GM12874 (cell line): ENCODE results near the gene CYP11A1.

ENCODE experiments used
- CTCF ChIP-seq: IDR thresholded peaks from 2 replicates; pipeline ENCODE4 v1.5.1; 2011; ENCODE audit warnings: low read depth, mild to moderate bottlenecking, control low read depth, low read length, moderate library complexity; ENCODE audit not compliant: insufficient read depth

CYP11A1 gene

GRCh38 chr15:74316141-74316540 lies 51.3 kb downstream of the CYP11A1 start:
- TF ChIP-seq CTCF: no peak

GRCh38 chr15:74315626-74316025 lies 51.8 kb downstream of the CYP11A1 start:
- no peak for TF ChIP-seq CTCF

GRCh38 chr15:74314795-74315438 lies 52.5 kb downstream of the CYP11A1 start:
- no peak for TF ChIP-seq CTCF

- TF ChIP-seq CTCF: no peak
Measured at GRCh38 chr15:74313889-74314288, 53.6 kb downstream of the CYP11A1 start.

GRCh38 chr15:74312445-74313007 lies 54.9 kb downstream of the CYP11A1 start:
- TF ChIP-seq CTCF: no peak

GRCh38 chr15:74311734-74312444 lies 55.6 kb downstream of the CYP11A1 start:
- peak; percentile 35; the same call in 1 of the 2 replicates for TF ChIP-seq CTCF
